GM20431 (cell line): ENCODE results near the gene NWD2.
"Not testable (repeated sequence)": the region's sequence is repeated elsewhere in the genome, so short reads cannot be mapped to it uniquely, and the experiment has no call there.

ENCODE experiments used
- in situ Hi-C: fragments of 300-500 bp; cut with MseI, MboI; formaldehyde crosslinking; loops from one replicate; pipeline ENCODE4 v1.15.0; 2020; ENCODE audit warnings: low sequenced_read_pairs; ENCODE audit not compliant: unreplicated experiment

NWD2 gene

GRCh38 chr4:37482236-37482913 lies 237.8 kb downstream of the NWD2 start:
- in situ Hi-C loops, result no loop called here

DNA sequence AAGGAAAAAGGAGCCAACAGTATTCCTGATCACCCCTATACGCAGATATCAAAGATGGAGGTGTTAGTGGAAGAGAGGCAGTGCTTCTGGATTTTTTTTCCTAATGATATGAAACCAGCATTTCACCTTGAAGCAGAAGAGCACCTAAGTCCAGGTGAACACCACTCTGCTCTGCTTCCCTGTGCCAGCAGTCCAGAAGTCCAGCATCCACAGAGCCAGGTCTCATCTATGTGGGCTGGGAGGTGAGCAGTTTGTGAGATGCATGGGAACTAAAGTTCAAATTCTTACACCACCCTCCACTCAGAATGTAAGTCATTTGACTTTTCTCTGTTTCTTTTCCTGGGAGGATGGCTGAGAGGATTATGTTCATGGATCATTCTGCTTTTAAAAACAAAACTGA lies 239.1 kb downstream of the NWD2 start:
- in situ Hi-C loops, result no loop called here

GRCh38 chr4:37486166-37486565 lies 241.6 kb downstream of the NWD2 start:
- in situ Hi-C loops, result no loop called here

- in situ Hi-C loops, result no loop called here
Measured at GRCh38 chr4:37487668-37488067, 243.1 kb downstream of the NWD2 start.

GRCh38 chr4:37489697-37490096 lies 245.2 kb downstream of the NWD2 start:
- in situ Hi-C loops, result no loop called here

- in situ Hi-C loops, result no loop called here
Measured at GRCh38 chr4:37490391-37491347, 246.1 kb downstream of the NWD2 start.

DNA sequence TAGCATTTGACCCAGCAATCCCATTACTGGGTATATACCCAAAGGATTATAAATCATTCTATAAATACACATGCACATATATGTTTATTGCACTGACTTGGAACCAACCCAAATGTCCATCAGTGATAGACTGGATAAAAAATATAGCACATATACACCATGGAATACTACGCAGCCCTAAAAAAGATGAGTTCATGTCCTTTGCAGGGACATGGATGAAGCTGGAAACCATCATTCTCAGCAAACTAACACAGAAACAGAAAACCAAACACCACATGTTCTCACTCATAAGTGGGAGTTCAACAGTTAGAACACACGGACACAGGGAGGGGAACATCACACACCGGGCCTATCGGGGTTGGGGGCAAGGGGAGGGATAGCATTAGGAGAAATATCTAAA lies 250.8 kb downstream of the NWD2 start:
- in situ Hi-C loops, result not testable (repeated sequence)
